GM12878 (cell line): ENCODE measurements around the gene FCN2. TPM values are rescaled to one million over a fixed set of nuclear protein-coding genes. Genes with fewer than 3 reads are reported as not detected.

Experiments used
- ATAC-seq: fragments of 200-7000 bp; cut with Tn5 transposase; 3 replicates; pipeline ENCODE4 v1.9.1; 2020; ENCODE audit warnings: mild to moderate bottlenecking, moderate library complexity
- BruUV-seq: library from RNA; stranded (reverse); fragments of 400-500 nt; replicated peaks from 2 replicates; lab custom pipeline; 2021; lab: Mats Ljungman, UMichigan
- CTCF ChIA-PET: fragments of 300-600 bp; sonication (Branson Sonifier 250); formaldehyde crosslinking; extraction: SDS; loops from one replicate; lab custom pipeline; 2021; ENCODE audit warnings: inconsistent platforms; lab: Yijun Ruan, JAX
- POLR2A ChIA-PET: fragments of 350-600 bp; formaldehyde crosslinking; extraction: SDS; loops from one replicate; lab custom pipeline; 2021; ENCODE audit warnings: inconsistent platforms; lab: Charles Lee
- RAD21 ChIA-PET: fragments of 300-600 bp; sonication (Branson Sonifier 250); formaldehyde crosslinking; loops from one replicate; lab custom pipeline; 2023; ENCODE audit warnings: antibody characterized with exemption; ENCODE audit not compliant: unreplicated experiment; lab: Charles Lee
- SMC1A ChIA-PET: fragments of 300-600 bp; sonication (Branson Sonifier 250); formaldehyde crosslinking; loops from one replicate; lab custom pipeline; 2023; ENCODE audit not compliant: unreplicated experiment, uncharacterized antibody; lab: Charles Lee
- DNase-seq: peaks from one replicate; pipeline ENCODE4 v3.0.0-alpha.2; 2011; ENCODE audit warnings: low read depth, low spot score
- FAIRE-seq: peaks from 3 replicates; lab custom pipeline; 2011; peaks lifted over from hg19 to GRCh38; lab: Jason Lieb, UNC
- H2AFZ ChIP-seq: 2 replicates; pipeline ENCODE4 v1.6.0; 2011; ENCODE audit warnings: low read depth, low read length, control low read depth; ENCODE audit not compliant: control insufficient read depth
- H3K27ac ChIP-seq: 2 replicates; pipeline ENCODE4 v1.5.1; 2011; ENCODE audit warnings: control low read depth; ENCODE audit not compliant: control insufficient read depth, insufficient read depth
- H3K27me3 ChIP-seq, 2 experiments: replicated peaks in 1 of 2; 2 replicates each; pipeline versions ENCODE4 v1.6.0 to v1.6.1; 2011; ENCODE audit warnings: low read length in 1 of 2; ENCODE audit not compliant: control insufficient read depth in 2 of 2, insufficient read depth in 2 of 2
- H3K36me3 ChIP-seq, 2 experiments: 2 replicates each; pipeline ENCODE4 v1.5.1; 2011; ENCODE audit warnings: low read length in 1 of 2; ENCODE audit not compliant: control insufficient read depth in 2 of 2, insufficient read depth in 2 of 2
- H3K4me1 ChIP-seq: 2 replicates; pipeline ENCODE4 v1.6.1; 2011; ENCODE audit warnings: mild to moderate bottlenecking, low read length, moderate library complexity, mixed read lengths; ENCODE audit not compliant: control insufficient read depth, insufficient read depth
- H3K4me2 ChIP-seq: 2 replicates; pipeline ENCODE4 v1.6.0; 2011; ENCODE audit warnings: control low read depth; ENCODE audit not compliant: control insufficient read depth, insufficient read depth
- H3K4me3 ChIP-seq: fragments of 200-600 bp; sonication (generic); 2 replicates; pipeline ENCODE4 v1.5.1; 2016
- H3K79me2 ChIP-seq: 2 replicates; pipeline ENCODE4 v1.6.0; 2011; ENCODE audit warnings: low read length; ENCODE audit not compliant: control insufficient read depth, insufficient read depth
- H3K9ac ChIP-seq: 2 replicates; pipeline ENCODE4 v1.8.0; 2011; ENCODE audit warnings: low read length, control low read depth, mixed read lengths; ENCODE audit not compliant: control insufficient read depth, insufficient read depth
- H3K9me3 ChIP-seq: replicated peaks from 3 replicates; pipeline ENCODE4 v1.5.1; 2011; ENCODE audit warnings: mild to moderate bottlenecking, low read length; ENCODE audit not compliant: control insufficient read depth, insufficient read depth
- H4K20me1 ChIP-seq: 2 replicates; pipeline ENCODE4 v1.6.0; 2011; ENCODE audit not compliant: control insufficient read depth, insufficient read depth
- CREB1 ChIP-seq: IDR thresholded peaks from 2 replicates; pipeline ENCODE4 v1.6.1; 2012; ENCODE audit warnings: low read depth, mild to moderate bottlenecking, inconsistent platforms
- ETV6 ChIP-seq, 2 experiments: fragments of 450-650 bp in 1 of 2; IDR thresholded peaks in 1 of 2; conservative IDR thresholded peaks in 1 of 2; 2 replicates each; pipeline ENCODE4 v1.6.1; 2014; ENCODE audit warnings: antibody characterized with exemption in 1 of 2, borderline replicate concordance in 1 of 2, low read depth in 1 of 2, mild to moderate bottlenecking in 1 of 2, moderate library complexity in 1 of 2
- FOS ChIP-seq: IDR thresholded peaks from 3 replicates; pipeline ENCODE4 v1.6.1; 2011; ENCODE audit warnings: borderline replicate concordance; ENCODE audit not compliant: insufficient read length; ENCODE audit errors: extremely low read depth
- FOXM1 ChIP-seq: IDR thresholded peaks from 2 replicates; pipeline ENCODE4 v1.6.1; 2012; ENCODE audit warnings: low read depth, mild to moderate bottlenecking, inconsistent platforms, low read length, moderate library complexity
- HCFC1 ChIP-seq: fragments of 150-350 bp; IDR thresholded peaks from 2 replicates; pipeline ENCODE4 v1.6.1; 2014; ENCODE audit warnings: low read length
- IKZF1 ChIP-seq: fragments of 450-650 bp; conservative IDR thresholded peaks from 2 replicates; pipeline ENCODE4 v1.6.1; 2017; ENCODE audit warnings: antibody characterized with exemption, mild to moderate bottlenecking
- NFXL1 ChIP-seq: fragments of 450-650 bp; IDR thresholded peaks from 2 replicates; pipeline ENCODE4 v1.6.1; 2017; ENCODE audit warnings: antibody characterized with exemption, mild to moderate bottlenecking, borderline replicate concordance
- NRF1 ChIP-seq: conservative IDR thresholded peaks from 2 replicates; pipeline ENCODE4 v1.6.1; 2011; ENCODE audit warnings: mild to moderate bottlenecking, low read depth, low read length, improper control_type of control experiment
- SKIL ChIP-seq: fragments of 450-650 bp; IDR thresholded peaks from 2 replicates; pipeline ENCODE4 v1.6.1; 2017; ENCODE audit warnings: mild to moderate bottlenecking, low read depth, inconsistent platforms; ENCODE audit not compliant: poor library complexity, severe bottlenecking
- SMAD5 ChIP-seq: IDR thresholded peaks from 2 replicates; pipeline ENCODE4 v1.6.1; 2016; ENCODE audit warnings: antibody characterized with exemption, low read depth
- STAT1 ChIP-seq: fragments of 450-650 bp; conservative IDR thresholded peaks from 2 replicates; pipeline ENCODE4 v1.6.1; 2014; ENCODE audit warnings: antibody characterized with exemption, mild to moderate bottlenecking
- STAT3 ChIP-seq: IDR thresholded peaks from 2 replicates; pipeline ENCODE4 v1.6.1; 2011; ENCODE audit warnings: low read depth, low read length, improper control_type of control experiment
- TCF12 ChIP-seq: IDR thresholded peaks from 2 replicates; pipeline ENCODE4 v1.6.1; 2011; ENCODE audit warnings: low read depth, mild to moderate bottlenecking, low read length
- WGBS: methylation state at CpG from one replicate; pipeline ENCODE4 v1.1.6; 2016; ENCODE audit warnings: low lambda C conversion rate; ENCODE audit not compliant: insufficient replicate concordance, insufficient coverage; ENCODE audit errors: missing lambda C conversion rate; 5-methylcytosine and 5-hydroxymethylcytosine counted together
- in situ Hi-C: fragments of 300-500 bp; cut with MboI; formaldehyde crosslinking; loops from 9 replicates; pipeline ENCODE4 v1.14.3; 2018; ENCODE audit warnings: mixed read lengths
- intact Hi-C: fragments of 100-400 bp; cut with micrococcal nuclease; formaldehyde crosslinking; loops from one replicate; pipeline ENCODE4 v1.14.2; 2022; ENCODE audit not compliant: unreplicated experiment
- polyA plus RNA-seq, 11 experiments: library from polyadenylated mRNA; depleted of rRNA in 4 of 11; unstranded in 6 of 11; stranded (reverse) in 5 of 11; fragments of >200 nt; fragmentation: Nextera tagmentation in 4 of 11; fragmentation: Illumina TruSeq in 1 of 11; extraction: Ambion mirVana in 4 of 11; extraction: Trizol in 1 of 11; gene quantifications; 1 replicate in 1 of 11; 2 replicates in 10 of 11; pipeline versions ENCODE4 v1.2.1 to v1.2.3, GENCODE V29; 2011 to 2016; ENCODE audit warnings: inconsistent platforms in 2 of 11, missing spikeins in 2 of 11, low read depth in 1 of 11
- total RNA-seq, 4 experiments: library from RNA; depleted of rRNA in 3 of 4; stranded (reverse); fragments of >200 nt in 3 of 4; fragmentation: Illumina TruSeq in 1 of 4; extraction: Trizol in 1 of 4; gene quantifications; 2 replicates each; pipeline versions ENCODE4 v1.2.1 to v1.2.3, GENCODE V29; 2013 to 2021
- TF ChIP-seq, protein P1 (sequence below): fragments of 450-650 bp; IDR thresholded peaks from 2 replicates; pipeline ENCODE4 v1.6.1; 2016; ENCODE audit warnings: mild to moderate bottlenecking
- TF ChIP-seq, protein P2 (sequence below): fragments of 450-650 bp; IDR thresholded peaks from 2 replicates; pipeline ENCODE4 v1.6.1; 2016; ENCODE audit warnings: mild to moderate bottlenecking
- TF ChIP-seq, protein P3 (sequence below): fragments of 450-650 bp; IDR thresholded peaks from 2 replicates; pipeline ENCODE4 v1.6.1; 2018; ENCODE audit warnings: borderline replicate concordance, mild to moderate bottlenecking; ENCODE audit not compliant: partially characterized antibody

The FCN2 gene
- total and polyA plus RNA-seq, 10 of the 15 experiments (the other 5 are each of a cell fraction or from before 2014, with no cell fraction given) = not detected

- ChIA-PET POLR2A (no interaction called here), CTCF (no interaction called here), SMC1A (no interaction called here), RAD21 (no interaction called here)
- Histone ChIP-seq H3K27me3 (no peaks in the 10 kb centered on the region), H3K79me2 (no peaks in the 10 kb centered on the region), H3K27ac (no peak overlapping the region), H3K36me3 (no peaks in the 10 kb centered on the region), H3K4me1 (peaks cover 15% of the 10 kb centered on the region), H3K4me2 (no peak overlapping the region), H3K9me3 (peaks cover 3% of the 10 kb centered on the region; the same call in 2 of the 3 replicates), H2AFZ (no peak overlapping the region), H3K4me3 (no peak overlapping the region), H4K20me1 (no peaks in the 10 kb centered on the region), H3K9ac (no peak overlapping the region)
- in situ Hi-C loops = no loop called here
- no peak for FAIRE-seq
- WGBS = 26% methylated on average over 7 of the region's 7 CpGs
- no peak for DNase-seq
- intact Hi-C loops = no loop called here
- no peak for ATAC-seq
- BruUV-seq = no TSS peak
- TF ChIP-seq NFXL1 (no peak), NRF1 (no peak), FOS (no peak), HCFC1 (no peak), CREB1 (no peak), SMAD5 (no peak), ETV6 (conservative IDR thresholded peaks at IDR 0.05 in 1 of 2, IDR thresholded peaks at IDR 0.05 in 1 of 2; ENCODE audit: borderline replicate concordance in 1 of 2, low read depth in 1 of 2) (no peak), SKIL (no peak), STAT1 (no peak), STAT3 (no peak), IKZF1 (no peak), TCF12 (no peak), FOXM1 (no peak)
- TF ChIP-seq, protein P1, sequence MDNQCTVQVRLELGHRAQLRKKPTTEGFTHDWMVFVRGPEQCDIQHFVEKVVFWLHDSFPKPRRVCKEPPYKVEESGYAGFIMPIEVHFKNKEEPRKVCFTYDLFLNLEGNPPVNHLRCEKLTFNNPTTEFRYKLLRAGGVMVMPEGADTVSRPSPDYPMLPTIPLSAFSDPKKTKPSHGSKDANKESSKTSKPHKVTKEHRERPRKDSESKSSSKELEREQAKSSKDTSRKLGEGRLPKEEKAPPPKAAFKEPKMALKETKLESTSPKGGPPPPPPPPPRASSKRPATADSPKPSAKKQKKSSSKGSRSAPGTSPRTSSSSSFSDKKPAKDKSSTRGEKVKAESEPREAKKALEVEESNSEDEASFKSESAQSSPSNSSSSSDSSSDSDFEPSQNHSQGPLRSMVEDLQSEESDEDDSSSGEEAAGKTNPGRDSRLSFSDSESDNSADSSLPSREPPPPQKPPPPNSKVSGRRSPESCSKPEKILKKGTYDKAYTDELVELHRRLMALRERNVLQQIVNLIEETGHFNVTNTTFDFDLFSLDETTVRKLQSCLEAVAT = no peak
- TF ChIP-seq, protein P2, sequence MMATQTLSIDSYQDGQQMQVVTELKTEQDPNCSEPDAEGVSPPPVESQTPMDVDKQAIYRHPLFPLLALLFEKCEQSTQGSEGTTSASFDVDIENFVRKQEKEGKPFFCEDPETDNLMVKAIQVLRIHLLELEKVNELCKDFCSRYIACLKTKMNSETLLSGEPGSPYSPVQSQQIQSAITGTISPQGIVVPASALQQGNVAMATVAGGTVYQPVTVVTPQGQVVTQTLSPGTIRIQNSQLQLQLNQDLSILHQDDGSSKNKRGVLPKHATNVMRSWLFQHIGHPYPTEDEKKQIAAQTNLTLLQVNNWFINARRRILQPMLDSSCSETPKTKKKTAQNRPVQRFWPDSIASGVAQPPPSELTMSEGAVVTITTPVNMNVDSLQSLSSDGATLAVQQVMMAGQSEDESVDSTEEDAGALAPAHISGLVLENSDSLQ = no peak
- TF ChIP-seq, protein P3, sequence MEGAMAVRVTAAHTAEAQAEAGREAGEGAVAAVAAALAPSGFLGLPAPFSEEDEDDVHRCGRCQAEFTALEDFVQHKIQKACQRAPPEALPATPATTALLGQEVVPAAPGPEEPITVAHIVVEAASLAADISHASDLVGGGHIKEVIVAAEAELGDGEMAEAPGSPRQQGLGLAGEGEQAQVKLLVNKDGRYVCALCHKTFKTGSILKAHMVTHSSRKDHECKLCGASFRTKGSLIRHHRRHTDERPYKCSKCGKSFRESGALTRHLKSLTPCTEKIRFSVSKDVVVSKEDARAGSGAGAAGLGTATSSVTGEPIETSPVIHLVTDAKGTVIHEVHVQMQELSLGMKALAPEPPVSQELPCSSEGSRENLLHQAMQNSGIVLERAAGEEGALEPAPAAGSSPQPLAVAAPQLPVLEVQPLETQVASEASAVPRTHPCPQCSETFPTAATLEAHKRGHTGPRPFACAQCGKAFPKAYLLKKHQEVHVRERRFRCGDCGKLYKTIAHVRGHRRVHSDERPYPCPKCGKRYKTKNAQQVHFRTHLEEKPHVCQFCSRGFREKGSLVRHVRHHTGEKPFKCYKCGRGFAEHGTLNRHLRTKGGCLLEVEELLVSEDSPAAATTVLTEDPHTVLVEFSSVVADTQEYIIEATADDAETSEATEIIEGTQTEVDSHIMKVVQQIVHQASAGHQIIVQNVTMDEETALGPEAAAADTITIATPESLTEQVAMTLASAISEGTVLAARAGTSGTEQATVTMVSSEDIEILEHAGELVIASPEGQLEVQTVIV = no peak
These were observed 42.9 kb downstream of the FCN2 start for GRCh38 chr9:134923466-134923865.
